ENCODE data around the gene TMED5.

DNA sequence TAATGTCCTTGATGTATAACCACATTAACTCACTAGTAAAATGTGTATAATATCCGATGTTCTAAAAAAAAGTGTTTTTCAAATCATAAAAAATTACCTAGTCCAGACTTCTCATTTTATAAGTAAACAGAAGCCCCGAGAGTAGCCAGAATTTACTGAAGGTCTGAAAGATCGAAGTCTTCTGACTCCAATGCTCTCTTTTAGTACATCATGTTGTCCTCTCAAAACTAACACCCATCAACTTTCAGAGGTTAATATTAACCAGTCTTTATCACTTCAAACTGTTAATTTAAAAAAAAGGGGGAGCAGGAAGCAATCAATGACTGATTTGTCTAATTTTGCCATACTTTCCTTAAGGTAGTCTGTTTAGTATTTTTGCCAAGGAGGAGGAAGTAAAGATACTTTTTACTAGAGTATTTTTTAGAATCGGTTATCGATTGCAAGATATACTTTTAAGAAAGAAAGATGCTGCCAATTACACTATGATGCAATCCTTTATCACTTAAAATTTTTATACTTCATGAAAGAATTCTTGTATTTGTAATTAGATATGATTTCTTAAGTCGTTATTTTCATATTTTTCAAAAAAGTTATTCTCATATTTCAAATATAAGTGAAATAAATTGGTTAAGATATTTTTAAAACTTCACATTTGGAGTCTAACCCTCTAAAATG is 25.8 kb upstream of the TMED5 start:
- no peak for TF ChIP-seq POLR2AphosphoS5 (IDR thresholded peaks at IDR 0.05; ENCODE audit: borderline replicate concordance, low read depth, low read length)
- TF ChIP-seq EZH2 (IDR thresholded peaks at IDR 0.05): no peak

All from SK-N-MC (cell line).